Progenitor cell of endocrine pancreas (in vitro differentiated cells): ENCODE results near the gene ZNF669. TPM values are rescaled to one million over a fixed set of nuclear protein-coding genes. Genes with fewer than 3 reads are reported as not detected.

ENCODE experiments used
- DNase-seq: peaks from one replicate; pipeline ENCODE4 v3.0.0; 2021; ENCODE audit warnings: low spot score; ENCODE audit not compliant: unreplicated experiment
- H3K27ac Mint-ChIP-seq: 2 replicates; pipeline ENCODE4 v1.8.0; 2021; ENCODE audit warnings: mild to moderate bottlenecking, moderate library complexity, mixed read lengths
- H3K27me3 Mint-ChIP-seq: 2 replicates; pipeline ENCODE4 v1.8.0; 2021; ENCODE audit warnings: mixed read lengths
- H3K36me3 Mint-ChIP-seq: 2 replicates; pipeline ENCODE4 v1.8.0; 2022; ENCODE audit warnings: mixed read lengths; ENCODE audit not compliant: insufficient read depth
- H3K4me1 Mint-ChIP-seq: 2 replicates; pipeline ENCODE4 v1.8.0; 2021; ENCODE audit warnings: low read depth, mixed read lengths
- H3K4me3 Mint-ChIP-seq: 2 replicates; pipeline ENCODE4 v1.8.0; 2021; ENCODE audit warnings: low read depth, mild to moderate bottlenecking, moderate library complexity, mixed read lengths
- H3K9me3 Mint-ChIP-seq: 2 replicates; pipeline ENCODE4 v1.8.0; 2021; ENCODE audit warnings: low read depth, mixed read lengths
- total RNA-seq: library from RNA; stranded (reverse); gene quantifications from 2 replicates; pipeline ENCODE4 v1.2.1, GENCODE V29; 2021
- TF ChIP-seq, protein P1 (sequence below): fragments of 200-600 bp; sonication (generic); IDR thresholded peaks from one replicate; pipeline ENCODE4 v1.5.0; 2021; ENCODE audit warnings: antibody characterized with exemption, mild to moderate bottlenecking; ENCODE audit not compliant: unreplicated experiment

ZNF669 gene
- total RNA-seq, 1 donor from 2014 or later: 19.7 TPM

DNA sequence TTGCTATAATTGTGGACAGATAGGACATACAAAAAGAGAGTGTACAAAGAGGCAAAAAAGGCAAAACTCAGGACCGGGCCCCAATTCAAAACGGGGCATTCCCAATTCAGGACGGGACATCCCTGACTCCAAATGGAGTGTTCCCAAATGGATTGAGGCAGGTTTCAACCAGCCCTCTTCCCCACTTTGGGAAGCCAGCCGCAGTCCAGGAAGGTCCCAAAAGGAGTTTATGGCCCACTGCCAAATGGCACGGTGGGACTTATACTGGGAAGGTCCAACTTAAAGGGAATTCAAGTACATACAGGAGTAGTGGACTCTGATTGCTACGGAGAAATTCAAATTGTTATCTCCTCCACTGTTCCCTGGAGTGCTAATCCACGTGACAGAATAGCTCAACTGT is 3.5 kb upstream of the ZNF669 start:
- Mint-ChIP-seq H3K9me3 (peaks cover 3% of the 10 kb centered on the region), H3K4me3 (no peak overlapping the region), H3K36me3 (peaks cover 13% of the 10 kb centered on the region), H3K27me3 (no peaks in the 10 kb centered on the region), H3K27ac (no peak overlapping the region), H3K4me1 (peaks cover 22% of the 10 kb centered on the region)
- TF ChIP-seq, protein P1, sequence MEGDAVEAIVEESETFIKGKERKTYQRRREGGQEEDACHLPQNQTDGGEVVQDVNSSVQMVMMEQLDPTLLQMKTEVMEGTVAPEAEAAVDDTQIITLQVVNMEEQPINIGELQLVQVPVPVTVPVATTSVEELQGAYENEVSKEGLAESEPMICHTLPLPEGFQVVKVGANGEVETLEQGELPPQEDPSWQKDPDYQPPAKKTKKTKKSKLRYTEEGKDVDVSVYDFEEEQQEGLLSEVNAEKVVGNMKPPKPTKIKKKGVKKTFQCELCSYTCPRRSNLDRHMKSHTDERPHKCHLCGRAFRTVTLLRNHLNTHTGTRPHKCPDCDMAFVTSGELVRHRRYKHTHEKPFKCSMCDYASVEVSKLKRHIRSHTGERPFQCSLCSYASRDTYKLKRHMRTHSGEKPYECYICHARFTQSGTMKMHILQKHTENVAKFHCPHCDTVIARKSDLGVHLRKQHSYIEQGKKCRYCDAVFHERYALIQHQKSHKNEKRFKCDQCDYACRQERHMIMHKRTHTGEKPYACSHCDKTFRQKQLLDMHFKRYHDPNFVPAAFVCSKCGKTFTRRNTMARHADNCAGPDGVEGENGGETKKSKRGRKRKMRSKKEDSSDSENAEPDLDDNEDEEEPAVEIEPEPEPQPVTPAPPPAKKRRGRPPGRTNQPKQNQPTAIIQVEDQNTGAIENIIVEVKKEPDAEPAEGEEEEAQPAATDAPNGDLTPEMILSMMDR: no peak
- DNase-seq: no peak

DNA sequence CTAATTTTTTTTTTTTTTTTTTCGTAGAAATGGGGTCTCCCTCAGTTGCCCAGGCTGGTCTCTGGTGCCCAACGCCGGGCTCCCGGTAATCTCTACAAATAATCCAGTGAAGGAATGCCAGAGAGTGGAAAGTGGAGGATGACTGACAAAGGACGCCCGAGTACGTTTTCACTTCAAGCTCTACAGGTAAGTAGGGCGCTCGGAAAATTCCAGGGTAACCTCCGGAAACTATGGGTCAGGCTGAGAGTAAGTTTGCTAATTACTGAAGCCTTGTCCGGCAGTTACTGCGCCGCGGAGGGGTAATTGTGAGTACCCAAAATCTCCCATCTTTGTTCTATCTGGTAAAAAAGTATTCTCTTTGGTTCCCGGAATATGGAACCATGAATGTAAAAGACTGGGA is 1.8 kb upstream of the ZNF669 start:
- Mint-ChIP-seq H3K4me3 (peak overlapping the region; percentile 29), H3K4me1 (peaks cover 20% of the 10 kb centered on the region), H3K9me3 (peaks cover 15% of the 10 kb centered on the region), H3K27me3 (no peaks in the 10 kb centered on the region), H3K36me3 (peaks cover 29% of the 10 kb centered on the region), H3K27ac (peak overlapping the region; percentile 91)
- TF ChIP-seq, protein P1: no peak
- no peak for DNase-seq

DNA sequence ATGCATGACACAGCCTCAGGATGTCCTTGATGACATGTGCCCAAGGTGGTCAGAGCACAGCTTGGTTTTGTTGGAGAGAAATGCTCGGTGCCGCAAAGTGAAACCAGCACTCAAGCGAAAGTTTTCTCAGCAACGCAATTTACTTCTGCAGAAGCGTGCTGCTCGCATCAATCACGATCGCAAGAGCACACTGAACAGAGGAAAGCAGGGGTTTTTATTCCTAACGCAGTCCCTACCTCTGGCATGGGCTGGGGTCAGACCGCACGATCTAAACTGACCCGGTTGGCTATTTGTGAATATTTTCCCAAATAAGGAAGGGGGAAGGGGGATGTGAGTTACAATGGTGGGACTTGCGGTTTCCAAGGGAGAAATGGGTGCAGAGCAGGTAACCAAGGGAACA is 809 bp upstream of the ZNF669 start:
- TF ChIP-seq, protein P1: no peak
- Mint-ChIP-seq H3K27ac (peak overlapping the region; percentile 91), H3K4me1 (peaks cover 18% of the 10 kb centered on the region), H3K27me3 (no peaks in the 10 kb centered on the region), H3K36me3 (peaks cover 39% of the 10 kb centered on the region), H3K9me3 (peaks cover 23% of the 10 kb centered on the region), H3K4me3 (peak overlapping the region; percentile 60)
- no peak for DNase-seq

DNA sequence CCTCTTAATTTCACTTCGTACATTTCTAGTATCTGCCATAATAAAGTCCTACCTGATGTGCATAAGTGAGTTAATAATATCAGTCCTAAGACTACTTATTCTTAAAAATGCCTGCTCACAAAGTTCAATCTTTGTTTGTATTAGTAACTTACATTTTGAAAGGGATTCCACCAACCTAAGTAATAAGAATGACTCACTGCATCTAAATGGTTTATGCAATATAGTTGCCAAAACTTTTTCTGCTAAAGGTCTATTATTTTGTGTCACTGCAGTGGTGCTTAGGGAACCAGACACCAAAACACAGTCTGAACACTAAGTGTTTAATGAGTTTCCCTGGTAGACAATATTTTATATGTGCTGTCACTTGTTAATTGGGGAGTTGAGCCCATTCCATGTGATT is 1.8 kb downstream of the ZNF669 start:
- Mint-ChIP-seq H3K9me3 (peaks cover 28% of the 10 kb centered on the region), H3K27me3 (no peaks in the 10 kb centered on the region), H3K27ac (peak overlapping the region; percentile 10), H3K4me3 (peak overlapping the region; percentile 51), H3K4me1 (peaks cover 18% of the 10 kb centered on the region), H3K36me3 (peaks cover 57% of the 10 kb centered on the region)
- DNase-seq: no peak
- TF ChIP-seq, protein P1: no peak

DNA sequence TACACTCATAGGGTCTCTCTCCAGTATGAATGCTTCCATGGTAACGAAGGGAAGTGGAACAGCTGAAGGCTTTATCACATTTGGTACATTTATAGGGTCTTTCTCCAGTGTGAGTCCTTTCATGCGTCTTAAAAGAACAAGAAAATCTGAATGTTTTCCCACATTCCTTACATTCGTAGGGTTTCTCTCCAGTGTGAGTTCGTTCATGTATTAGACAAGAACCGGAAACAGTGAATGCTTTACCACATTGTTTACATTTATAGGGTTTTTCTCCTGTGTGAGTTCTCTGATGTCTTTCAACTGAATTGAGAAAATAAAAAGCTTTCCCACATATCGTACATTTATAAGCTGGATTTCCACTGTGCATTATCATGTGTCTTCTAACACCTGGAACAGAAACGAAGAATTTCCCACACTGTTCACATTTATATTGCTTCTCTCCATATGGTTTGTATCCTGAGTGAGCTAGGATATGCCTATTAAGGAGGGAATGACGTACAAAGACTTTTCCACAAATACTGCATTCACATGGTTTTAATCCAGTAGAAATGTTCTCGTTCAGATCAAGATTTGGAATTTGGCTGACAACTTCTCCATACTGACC is 3.4 kb downstream of the ZNF669 start:
- TF ChIP-seq, protein P1: no peak
- Mint-ChIP-seq H3K9me3 (peaks cover 33% of the 10 kb centered on the region), H3K27ac (peak overlapping the region; percentile 59), H3K4me3 (no peak overlapping the region), H3K4me1 (peaks cover 13% of the 10 kb centered on the region), H3K27me3 (no peaks in the 10 kb centered on the region), H3K36me3 (peaks cover 69% of the 10 kb centered on the region)
- DNase-seq: no peak
